ENCODE results near the gene MCFD2. TPM values are rescaled to one million over a fixed set of nuclear protein-coding genes. Genes with fewer than 3 reads are reported as not detected.

MCFD2 gene
- polyA plus RNA-seq, 1 of the 3 experiments (the other 2 are of a cell fraction): 88.2 TPM

- TF ChIP-seq, protein P1, sequence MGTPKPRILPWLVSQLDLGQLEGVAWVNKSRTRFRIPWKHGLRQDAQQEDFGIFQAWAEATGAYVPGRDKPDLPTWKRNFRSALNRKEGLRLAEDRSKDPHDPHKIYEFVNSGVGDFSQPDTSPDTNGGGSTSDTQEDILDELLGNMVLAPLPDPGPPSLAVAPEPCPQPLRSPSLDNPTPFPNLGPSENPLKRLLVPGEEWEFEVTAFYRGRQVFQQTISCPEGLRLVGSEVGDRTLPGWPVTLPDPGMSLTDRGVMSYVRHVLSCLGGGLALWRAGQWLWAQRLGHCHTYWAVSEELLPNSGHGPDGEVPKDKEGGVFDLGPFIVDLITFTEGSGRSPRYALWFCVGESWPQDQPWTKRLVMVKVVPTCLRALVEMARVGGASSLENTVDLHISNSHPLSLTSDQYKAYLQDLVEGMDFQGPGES (IDR thresholded peaks at IDR 0.05; ENCODE audit: low read depth, low read length): no peak
- TF ChIP-seq TEAD4 (IDR thresholded peaks at IDR 0.05; ENCODE audit: borderline replicate concordance, insufficient read depth) (no peak), NRF1 (IDR thresholded peaks at IDR 0.05; ENCODE audit: low read depth, low read length) (no peak), YY1 (IDR thresholded peaks at IDR 0.05; ENCODE audit: low read depth) (no peak), JUND (IDR thresholded peaks at IDR 0.05) (peak; percentile 46)
- TF ChIP-seq, protein P2, sequence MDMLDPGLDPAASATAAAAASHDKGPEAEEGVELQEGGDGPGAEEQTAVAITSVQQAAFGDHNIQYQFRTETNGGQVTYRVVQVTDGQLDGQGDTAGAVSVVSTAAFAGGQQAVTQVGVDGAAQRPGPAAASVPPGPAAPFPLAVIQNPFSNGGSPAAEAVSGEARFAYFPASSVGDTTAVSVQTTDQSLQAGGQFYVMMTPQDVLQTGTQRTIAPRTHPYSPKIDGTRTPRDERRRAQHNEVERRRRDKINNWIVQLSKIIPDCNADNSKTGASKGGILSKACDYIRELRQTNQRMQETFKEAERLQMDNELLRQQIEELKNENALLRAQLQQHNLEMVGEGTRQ (IDR thresholded peaks at IDR 0.05; ENCODE audit: borderline replicate concordance, low read depth, low read length): no peak
- TF ChIP-seq, protein P3, sequence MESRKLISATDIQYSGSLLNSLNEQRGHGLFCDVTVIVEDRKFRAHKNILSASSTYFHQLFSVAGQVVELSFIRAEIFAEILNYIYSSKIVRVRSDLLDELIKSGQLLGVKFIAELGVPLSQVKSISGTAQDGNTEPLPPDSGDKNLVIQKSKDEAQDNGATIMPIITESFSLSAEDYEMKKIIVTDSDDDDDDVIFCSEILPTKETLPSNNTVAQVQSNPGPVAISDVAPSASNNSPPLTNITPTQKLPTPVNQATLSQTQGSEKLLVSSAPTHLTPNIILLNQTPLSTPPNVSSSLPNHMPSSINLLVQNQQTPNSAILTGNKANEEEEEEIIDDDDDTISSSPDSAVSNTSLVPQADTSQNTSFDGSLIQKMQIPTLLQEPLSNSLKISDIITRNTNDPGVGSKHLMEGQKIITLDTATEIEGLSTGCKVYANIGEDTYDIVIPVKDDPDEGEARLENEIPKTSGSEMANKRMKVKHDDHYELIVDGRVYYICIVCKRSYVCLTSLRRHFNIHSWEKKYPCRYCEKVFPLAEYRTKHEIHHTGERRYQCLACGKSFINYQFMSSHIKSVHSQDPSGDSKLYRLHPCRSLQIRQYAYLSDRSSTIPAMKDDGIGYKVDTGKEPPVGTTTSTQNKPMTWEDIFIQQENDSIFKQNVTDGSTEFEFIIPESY (IDR thresholded peaks at IDR 0.05; ENCODE audit: borderline replicate concordance, low read depth): no peak
Measured at GRCh38 chr2:46852598-46852997, 63.0 kb downstream of the MCFD2 start (continued).

- TF ChIP-seq NRF1 (IDR thresholded peaks at IDR 0.05; ENCODE audit: low read depth, low read length): no peak
- TF ChIP-seq, protein P1 (IDR thresholded peaks at IDR 0.05; ENCODE audit: low read depth, low read length): no peak
- no peak for TF ChIP-seq NFIC (IDR thresholded peaks at IDR 0.05; ENCODE audit: borderline replicate concordance)
- TF ChIP-seq, protein P4, sequence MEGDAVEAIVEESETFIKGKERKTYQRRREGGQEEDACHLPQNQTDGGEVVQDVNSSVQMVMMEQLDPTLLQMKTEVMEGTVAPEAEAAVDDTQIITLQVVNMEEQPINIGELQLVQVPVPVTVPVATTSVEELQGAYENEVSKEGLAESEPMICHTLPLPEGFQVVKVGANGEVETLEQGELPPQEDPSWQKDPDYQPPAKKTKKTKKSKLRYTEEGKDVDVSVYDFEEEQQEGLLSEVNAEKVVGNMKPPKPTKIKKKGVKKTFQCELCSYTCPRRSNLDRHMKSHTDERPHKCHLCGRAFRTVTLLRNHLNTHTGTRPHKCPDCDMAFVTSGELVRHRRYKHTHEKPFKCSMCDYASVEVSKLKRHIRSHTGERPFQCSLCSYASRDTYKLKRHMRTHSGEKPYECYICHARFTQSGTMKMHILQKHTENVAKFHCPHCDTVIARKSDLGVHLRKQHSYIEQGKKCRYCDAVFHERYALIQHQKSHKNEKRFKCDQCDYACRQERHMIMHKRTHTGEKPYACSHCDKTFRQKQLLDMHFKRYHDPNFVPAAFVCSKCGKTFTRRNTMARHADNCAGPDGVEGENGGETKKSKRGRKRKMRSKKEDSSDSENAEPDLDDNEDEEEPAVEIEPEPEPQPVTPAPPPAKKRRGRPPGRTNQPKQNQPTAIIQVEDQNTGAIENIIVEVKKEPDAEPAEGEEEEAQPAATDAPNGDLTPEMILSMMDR (IDR thresholded peaks at IDR 0.05): no peak
- no peak for TF ChIP-seq RXRA (IDR thresholded peaks at IDR 0.05; ENCODE audit: borderline replicate concordance, low read depth)
- no peak for TF ChIP-seq EP300 (IDR thresholded peaks at IDR 0.05; ENCODE audit: borderline replicate concordance in 1 of 2, low read depth in 1 of 2, low read length in 1 of 2)
- TF ChIP-seq MXI1 (IDR thresholded peaks at IDR 0.05; ENCODE audit: low read depth, low read length): no peak
- no peak for TF ChIP-seq RFX5 (IDR thresholded peaks at IDR 0.05; ENCODE audit: low read length)
- TF ChIP-seq FOSL2 (IDR thresholded peaks at IDR 0.05; ENCODE audit: borderline replicate concordance, low read depth): no peak
- TF ChIP-seq RAD21 (IDR thresholded peaks at IDR 0.05; ENCODE audit: low read length): no peak
- TF ChIP-seq SIN3A (IDR thresholded peaks at IDR 0.05; ENCODE audit: borderline replicate concordance, low read depth, low read length): no peak
- TF ChIP-seq, protein P5, sequence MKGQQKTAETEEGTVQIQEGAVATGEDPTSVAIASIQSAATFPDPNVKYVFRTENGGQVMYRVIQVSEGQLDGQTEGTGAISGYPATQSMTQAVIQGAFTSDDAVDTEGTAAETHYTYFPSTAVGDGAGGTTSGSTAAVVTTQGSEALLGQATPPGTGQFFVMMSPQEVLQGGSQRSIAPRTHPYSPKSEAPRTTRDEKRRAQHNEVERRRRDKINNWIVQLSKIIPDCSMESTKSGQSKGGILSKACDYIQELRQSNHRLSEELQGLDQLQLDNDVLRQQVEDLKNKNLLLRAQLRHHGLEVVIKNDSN (IDR thresholded peaks at IDR 0.05; ENCODE audit: borderline replicate concordance, low read depth): no peak
- TF ChIP-seq POLR2AphosphoS5 (IDR thresholded peaks at IDR 0.05; ENCODE audit: low read depth, low read length): no peak
- TF ChIP-seq SMC3 (IDR thresholded peaks at IDR 0.05; ENCODE audit: low read depth, low read length): no peak
- no peak for TF ChIP-seq CHD2 (IDR thresholded peaks at IDR 0.05; ENCODE audit: low read length, partially characterized antibody)
- TF ChIP-seq PBX3 (IDR thresholded peaks at IDR 0.05): no peak
- Histone ChIP-seq H3K27ac (ENCODE audit: low read depth in 2 of 2, low read length in 1 of 2) (peak overlapping the region in 1 of 2 experiments; percentile 99; a peak in 2 of 4 replicates), H4K20me1 (ENCODE audit: insufficient read depth) (no peaks in the 10 kb centered on the region), H3F3A (replicated peaks; ENCODE audit: insufficient read depth) (peaks cover 85% of the 10 kb centered on the region), H3K4me3 (ENCODE audit: low read depth in 2 of 2, low read length in 1 of 2) (no peak overlapping the region), H3K9me2 (no peaks in the 10 kb centered on the region), H3K36me3 (replicated peaks in 1 of 2; ENCODE audit: control insufficient read depth in 1 of 2, insufficient read depth in 2 of 2, low read length in 1 of 2) (no peaks in the 10 kb centered on the region), H3K79me2 (ENCODE audit: insufficient read depth) (peaks cover 10% of the 10 kb centered on the region), H2AFZ (ENCODE audit: low read depth) (no peak overlapping the region), H3K9me3 (no peaks in the 10 kb centered on the region), H3K4me2 (no peak overlapping the region), H3K9ac (0 out of 2 replicates have a peak overlapping the region, but pooled peaks have one; percentile 7), H3K27me3 (ENCODE audit: insufficient read depth) (no peaks in the 10 kb centered on the region), H3K4me1 (ENCODE audit: control insufficient read depth in 1 of 2, insufficient read depth in 2 of 2, low read depth in 1 of 2, low read length in 1 of 2) (peaks cover 42 to 70% of the 10 kb centered on the region in 2 experiments)
- DNase-seq: no peak
- ChIA-PET CTCF (interaction anchor here (2.0 kb wide), 1 partner anchor 202 kb away, joined by 8 read pairs; no protein-coding TSS in a partner anchor), POLR2A (no interaction called here)
- 90% methylated on average over 9 of the region's 9 CpGs for WGBS (ENCODE audit: low lambda C conversion rate)
Measured at GRCh38 chr2:46852124-46852523, 63.5 kb downstream of the MCFD2 start.

All from SK-N-SH (cell line).